Heart left ventricle (tissue), 16 donors: ENCODE measurements around the gene PRKCH. TPM values are rescaled to one million over a fixed set of nuclear protein-coding genes. Genes with fewer than 3 reads are reported as not detected.

Source experiments
- ATAC-seq, 4 donors: fragments of 200-7000 bp; cut with Tn5 transposase; one replicate each; pipeline ENCODE4 v1.9.1; 2020 to 2022; ENCODE audit warnings: moderate library complexity in 4 of 4, mild to moderate bottlenecking in 3 of 4, moderate number of reproducible peaks in 1 of 4
- DNase-seq, 5 donors: peaks; one replicate each; pipeline ENCODE4 v3.0.0-alpha.2; 2020
- H3K27ac ChIP-seq, 12 donors: fragments of 200-600 bp; sonication (generic) in 4 of 12; one replicate each; pipeline versions ENCODE4 v1.5.0 to v1.8.0; 2016 to 2022; ENCODE audit warnings: mild to moderate bottlenecking in 2 of 12
- H3K27me3 ChIP-seq, 9 donors: fragments of 200-600 bp; sonication (generic) in 2 of 9; one replicate each; pipeline versions ENCODE4 v1.5.1 to v1.8.0; 2016 to 2022; ENCODE audit warnings: mild to moderate bottlenecking in 3 of 9
- H3K36me3 ChIP-seq, 9 donors: fragments of 200-600 bp; sonication (generic) in 2 of 9; one replicate each; pipeline versions ENCODE4 v1.5.0 to v1.8.0; 2018 to 2022; ENCODE audit warnings: mild to moderate bottlenecking in 2 of 9
- H3K4me1 ChIP-seq, 12 donors: fragments of 200-600 bp; sonication (generic) in 4 of 12; one replicate each; pipeline versions ENCODE4 v1.5.0 to v1.8.0; 2016 to 2022; ENCODE audit warnings: mild to moderate bottlenecking in 3 of 12
- H3K4me3 ChIP-seq, 12 donors: fragments of 200-600 bp; sonication (generic) in 4 of 12; one replicate each; pipeline versions ENCODE4 v1.5.0 to v1.8.0; 2017 to 2022; ENCODE audit warnings: mild to moderate bottlenecking in 9 of 12, moderate library complexity in 4 of 12
- H3K9me3 ChIP-seq, 12 donors: fragments of 200-600 bp; sonication (generic) in 4 of 12; one replicate each; pipeline versions ENCODE4 v1.5.0 to v1.8.0; 2016 to 2022; ENCODE audit warnings: mild to moderate bottlenecking in 1 of 12
- CTCF ChIP-seq, 12 donors: fragments of 200-600 bp; sonication (generic) in 4 of 12; IDR thresholded peaks; one replicate each; pipeline versions ENCODE4 v1.5.0 to v1.8.0; 2018 to 2022; ENCODE audit warnings: antibody characterized with exemption in 12 of 12, mild to moderate bottlenecking in 5 of 12
- POLR2A ChIP-seq, 2 donors: fragments of 450-650 bp; IDR thresholded peaks; one replicate each; pipeline ENCODE4 v1.6.1; 2017; ENCODE audit warnings: antibody characterized with exemption in 2 of 2, mild to moderate bottlenecking in 2 of 2, moderate library complexity in 2 of 2
- WGBS, 4 donors: extraction: QIAGEN DNeasy Blood & Tissue Kit in 2 of 4; methylation state at CpG; one replicate each; pipeline versions ENCODE4 v1.1.5 to v1.1.7; 2013 to 2018; 5-methylcytosine and 5-hydroxymethylcytosine counted together
- intact Hi-C, 10 donors: fragments of 100-400 bp; cut with DNase I; formaldehyde crosslinking; loops; one replicate each; pipeline versions ENCODE4 v1.11.1 to v1.14.2; 2022
- polyA plus RNA-seq, 2 donors: library from polyadenylated mRNA; stranded (reverse); fragments of 200-250 nt; gene quantifications; one replicate each; pipeline ENCODE4 v1.2.3, GENCODE V29; 2013
- total RNA-seq, 9 donors: library from RNA; depleted of rRNA in 2 of 9; stranded (reverse); fragments of >200 nt in 2 of 9; fragmentation: NEBNext Ultra II Directional in 3 of 9; extraction: Animal tissue kit (Norgen Biotek cat#: 25700) in 3 of 9; gene quantifications; one replicate each; pipeline versions ENCODE4 v1.1.0 to v1.2.4, GENCODE V29; 2016 to 2023
- donor health status: ischemic (EF 13 %, LVEDD 7.1; RV severe dilation, severe dysfunction).
- donor health status: healthy with polysubstance abuse.
- donor health status: DM: no; HTN: yes; CAD: no.
- donor health status: DM: no; HTN: no; CAD: no.
- donor health status: ischemic (EF 25% LVEDD 6.9; RV normal size, moderate dysfunction).
- donor health status: ischemic (EF 25% LVEDD 5.7; RV mildly dilated, moderate dysfunction).
- donor health status: healthy.
- donor health status: DM: yes; HTN: yes; CAD: no.
- donor health status: ischemic (EF 35%, LVEDD 5.7; RV mildly dilated, moderate dysfunction).
- donor health status: nonischemic (EF 11% LVEDD 7.7; RV severe dilation, severe dysfunction).
- donor health status: DM: yes; HTN: yes; CAD: no.
- donor health status: PGD.
- donor health status: ischemic (EF 29% LVEDD 5.4; RV normal size, mild dysfunction).
- donor health status: nonischemic (EF 23%, LVEDD 6.1; RV moderate dilation, normal function).

The PRKCH gene
- total and polyA plus RNA-seq, 11 donors, result 6.1 to 49.2 (median 21.7) TPM

- WGBS, 4 donors, result 91 to 93% (median 92%) methylated on average over 6 of the region's 6 CpGs
- no peaks in the 10 kb centered on the region for H3K9me3 ChIP-seq
- H3K36me3 ChIP-seq, result no peaks in the 10 kb centered on the region
- intact Hi-C loops, result loop anchor here in 8 of 10 donors (2.0 to 10.0 kb wide), 7 partner anchors 17 to 133 kb away; partner anchors contain the start of gene HIF1A (in 5 of the 8)
- H3K4me3 ChIP-seq, result no peak overlapping the region
- no peaks in the 10 kb centered on the region for H3K27me3 ChIP-seq
- TF ChIP-seq CTCF (IDR thresholded peaks at IDR 0.05), result no peak
- TF ChIP-seq POLR2A (IDR thresholded peaks at IDR 0.05), result no peak
- peak overlapping the region in 1 of 12 donors; percentile 94 for H3K27ac ChIP-seq
- H3K4me1 ChIP-seq, result peaks cover 2 to 86% (median 44%) of the 10 kb centered on the region in 12 donors
- DNase-seq (no peak), ATAC-seq (no peak)
Measured at GRCh38 chr14:61563880-61564617, 242.7 kb downstream of the PRKCH start.

- no peak for ATAC-seq
- TF ChIP-seq CTCF (IDR thresholded peaks at IDR 0.05) (no peak), POLR2A (IDR thresholded peaks at IDR 0.05) (no peak)
- peak overlapping the region in 1 of 12 donors; percentile 94 for H3K27ac ChIP-seq
- H3K27me3 ChIP-seq, result no peaks in the 10 kb centered on the region
- H3K4me1 ChIP-seq, result peaks cover 2 to 92% (median 50%) of the 10 kb centered on the region in 12 donors
- intact Hi-C loops, result loop anchor here in 8 of 10 donors (2.0 to 10.0 kb wide), 7 partner anchors 18 to 133 kb away; partner anchors contain the start of gene HIF1A (in 5 of the 8)
- H3K4me3 ChIP-seq, result no peak overlapping the region
- DNase-seq, result no peak
- no peaks in the 10 kb centered on the region for H3K9me3 ChIP-seq
- H3K36me3 ChIP-seq, result no peaks in the 10 kb centered on the region
- 86 to 93% (median 90%) methylated on average over 6 of the region's 6 CpGs for WGBS, 4 donors
Measured at GRCh38 chr14:61564618-61565091, 243.3 kb downstream of the PRKCH start.

- Histone ChIP-seq H3K36me3 (no peaks in the 10 kb centered on the region), H3K4me1 (peaks cover 5 to 92% (median 52%) of the 10 kb centered on the region in 12 donors), H3K27me3 (no peaks in the 10 kb centered on the region), H3K9me3 (no peaks in the 10 kb centered on the region), H3K27ac (peak overlapping the region in 2 of 12 donors; percentile 56 to 94), H3K4me3 (no peak overlapping the region)
- TF ChIP-seq CTCF (IDR thresholded peaks at IDR 0.05), result no peak
- TF ChIP-seq POLR2A (IDR thresholded peaks at IDR 0.05), result no peak
- intact Hi-C loops, result loop anchor here in 5 of 10 donors (2.0 to 10.0 kb wide), 4 partner anchors 18 to 130 kb away; partner anchors contain the start of gene HIF1A (in 2 of the 5)
- ATAC-seq, result no peak
- no peak for DNase-seq
Measured at GRCh38 chr14:61565181-61565580, 243.8 kb downstream of the PRKCH start.

- Histone ChIP-seq H3K4me1 (peaks cover 9 to 93% (median 52%) of the 10 kb centered on the region in 12 donors), H3K36me3 (no peaks in the 10 kb centered on the region), H3K4me3 (no peak overlapping the region), H3K27ac (peak overlapping the region in 4 of 12 donors; percentile 10 to 94 (median 36)), H3K27me3 (no peaks in the 10 kb centered on the region), H3K9me3 (no peaks in the 10 kb centered on the region)
- WGBS, 4 donors, result 82 to 87% (median 84%) methylated on average over 3 of the region's 3 CpGs
- TF ChIP-seq CTCF (IDR thresholded peaks at IDR 0.05), result no peak
- DNase-seq, result no peak
- intact Hi-C loops, result loop anchor here in 5 of 10 donors (2.0 to 10.0 kb wide), 4 partner anchors 19 to 129 kb away; partner anchors contain the start of gene HIF1A (in 2 of the 5)
- ATAC-seq, result no peak
Measured at GRCh38 chr14:61565836-61566536, 244.6 kb downstream of the PRKCH start.
